ENCODE results near the gene HSFX2.

DNA sequence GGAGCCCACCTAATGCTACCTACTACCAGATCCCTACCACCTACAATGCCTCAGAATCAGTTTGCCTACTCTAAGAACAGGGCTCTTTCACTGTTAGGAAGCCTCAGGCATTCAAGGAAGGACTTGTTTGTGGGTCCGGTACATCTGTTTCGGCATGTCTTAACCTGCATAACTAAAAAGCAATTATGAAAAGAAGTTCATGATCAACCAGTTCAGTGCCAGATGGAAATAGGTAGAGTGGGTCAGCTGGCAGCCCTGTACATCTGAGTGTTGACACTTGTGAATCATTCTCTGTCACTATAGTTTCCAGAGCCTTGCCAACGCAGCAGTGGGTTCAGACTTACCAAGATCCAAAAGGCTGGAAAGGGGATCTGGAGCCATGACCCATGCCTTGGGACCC, 33.2 kb upstream of the HSFX2 start:
- TF ChIP-seq, protein P1, sequence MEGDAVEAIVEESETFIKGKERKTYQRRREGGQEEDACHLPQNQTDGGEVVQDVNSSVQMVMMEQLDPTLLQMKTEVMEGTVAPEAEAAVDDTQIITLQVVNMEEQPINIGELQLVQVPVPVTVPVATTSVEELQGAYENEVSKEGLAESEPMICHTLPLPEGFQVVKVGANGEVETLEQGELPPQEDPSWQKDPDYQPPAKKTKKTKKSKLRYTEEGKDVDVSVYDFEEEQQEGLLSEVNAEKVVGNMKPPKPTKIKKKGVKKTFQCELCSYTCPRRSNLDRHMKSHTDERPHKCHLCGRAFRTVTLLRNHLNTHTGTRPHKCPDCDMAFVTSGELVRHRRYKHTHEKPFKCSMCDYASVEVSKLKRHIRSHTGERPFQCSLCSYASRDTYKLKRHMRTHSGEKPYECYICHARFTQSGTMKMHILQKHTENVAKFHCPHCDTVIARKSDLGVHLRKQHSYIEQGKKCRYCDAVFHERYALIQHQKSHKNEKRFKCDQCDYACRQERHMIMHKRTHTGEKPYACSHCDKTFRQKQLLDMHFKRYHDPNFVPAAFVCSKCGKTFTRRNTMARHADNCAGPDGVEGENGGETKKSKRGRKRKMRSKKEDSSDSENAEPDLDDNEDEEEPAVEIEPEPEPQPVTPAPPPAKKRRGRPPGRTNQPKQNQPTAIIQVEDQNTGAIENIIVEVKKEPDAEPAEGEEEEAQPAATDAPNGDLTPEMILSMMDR (IDR thresholded peaks at IDR 0.05), result no peak
- TF ChIP-seq POLR2A (IDR thresholded peaks at IDR 0.05), result no peak

All from heart left ventricle (tissue), 13 donors.